Keratinocyte (primary cell): Measurements from ENCODE around the gene PRR14L.

Experiments
- CTCF ChIP-seq, 3 experiments: IDR thresholded peaks in 1 of 3; conservative IDR thresholded peaks in 1 of 3; optimal IDR thresholded peaks in 1 of 3; 2 replicates in 2 of 3; 3 replicates in 1 of 3; pipeline versions ENCODE3 to v1.5.1; 2011; ENCODE audit warnings: low read length in 3 of 3, mild to moderate bottlenecking in 3 of 3, moderate library complexity in 2 of 3, control low read depth in 1 of 3, inconsistent platforms in 1 of 3; ENCODE audit not compliant: insufficient read depth in 2 of 3; ENCODE audit errors: extremely low read depth in 1 of 3
- EZH2 ChIP-seq: IDR thresholded peaks from one replicate; pipeline ENCODE4 v1.6.1; 2012; ENCODE audit warnings: inconsistent platforms, mild to moderate bottlenecking, low read length, moderate library complexity

DNA sequence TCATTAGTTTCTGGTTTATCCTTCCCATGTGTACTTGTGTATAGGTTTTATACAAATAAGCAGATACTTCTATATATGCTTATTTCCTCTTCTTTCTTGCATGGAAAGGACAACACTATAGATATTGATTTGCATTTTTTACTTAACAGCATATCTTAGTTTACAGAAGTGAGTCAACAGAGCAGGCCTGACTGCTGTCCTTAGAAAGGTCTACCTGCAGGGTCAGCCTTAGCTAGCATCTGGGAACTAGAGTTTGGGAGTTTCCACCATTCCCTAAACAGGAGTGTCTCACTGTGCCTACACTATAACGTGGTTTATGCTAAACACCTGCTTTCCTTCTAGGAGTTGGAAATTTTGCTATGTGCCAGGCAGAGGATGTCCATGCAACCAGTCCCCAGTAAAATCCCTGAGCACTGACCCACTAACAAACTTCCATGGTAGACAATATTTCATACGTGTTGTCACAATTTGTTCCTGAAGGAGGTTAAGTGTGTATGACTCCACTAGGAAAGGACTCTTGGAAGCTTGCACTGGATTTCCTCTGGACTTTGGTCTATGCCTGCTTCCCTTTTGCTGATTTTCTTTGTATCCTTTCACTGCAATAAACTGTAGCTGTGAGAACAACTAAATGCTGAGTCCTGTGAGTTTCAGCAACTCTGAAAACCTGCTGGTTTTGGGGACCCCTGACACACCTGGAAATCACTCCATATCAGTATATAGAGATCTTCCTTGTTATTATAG lies 17.7 kb downstream of the PRR14L start:
- TF ChIP-seq CTCF (optimal IDR thresholded peaks at IDR 0.05 in 1 of 3, IDR thresholded peaks at IDR 0.05 in 1 of 3, conservative IDR thresholded peaks at IDR 0.05 in 1 of 3; ENCODE audit: extremely low read depth in 1 of 3, insufficient read depth in 2 of 3, low read length in 3 of 3) (no peak), EZH2 (no peak)
